Body of pancreas (tissue), 4 donors: ENCODE results near the gene SLC25A21. TPM values are rescaled to one million over a fixed set of nuclear protein-coding genes. Genes with fewer than 3 reads are reported as not detected.

Experiments
- ATAC-seq: fragments of 150-250 bp; one replicate; pipeline ENCODE4 v1.9.1; 2016
- DNase-seq, 4 donors: peaks; one replicate each; pipeline ENCODE4 v3.0.0-alpha.2; 2019
- H3K27ac ChIP-seq, 4 donors: fragments of 200-600 bp; sonication (generic); 1 replicate in 3 of 4; 2 replicates in 1 of 4; pipeline versions ENCODE4 v1.5.1 to v1.6.1; 2016 to 2019; ENCODE audit warnings: mild to moderate bottlenecking in 1 of 4, mixed read lengths in 1 of 4, moderate library complexity in 1 of 4
- H3K27me3 ChIP-seq, 2 donors: fragments of 200-600 bp; sonication (generic); one replicate each; pipeline ENCODE4 v1.6.0; 2016; ENCODE audit warnings: mild to moderate bottlenecking in 1 of 2
- H3K36me3 ChIP-seq, 2 donors: fragments of 200-600 bp; sonication (generic); replicated peaks in 1 of 2; 2 replicates each; pipeline ENCODE4 v1.5.1; 2016; ENCODE audit warnings: low read depth in 2 of 2; ENCODE audit not compliant: insufficient read depth in 1 of 2
- H3K4me1 ChIP-seq: fragments of 200-600 bp; sonication (generic); one replicate; pipeline ENCODE4 v1.6.0; 2016
- H3K4me3 ChIP-seq, 2 donors: fragments of 200-600 bp; sonication (generic); 1 replicate in 1 of 2; 2 replicates in 1 of 2; pipeline ENCODE4 v1.5.1; 2016 to 2019
- H3K9me3 ChIP-seq, 3 donors: fragments of 200-600 bp; sonication (generic); 1 replicate in 2 of 3; 2 replicates in 1 of 3; pipeline ENCODE4 v1.5.1; 2016
- CTCF ChIP-seq, 7 experiments: fragments of 450-650 bp in 4 of 7; fragments of 200-600 bp in 3 of 7; sonication (generic) in 3 of 7; IDR thresholded peaks; one replicate each; pipeline ENCODE4 v1.5.1; 2016 to 2019; ENCODE audit warnings: antibody characterized with exemption in 7 of 7
- POLR2A ChIP-seq, 3 donors: fragments of 450-650 bp; IDR thresholded peaks; one replicate each; pipeline ENCODE4 v1.6.1; 2016; ENCODE audit warnings: antibody characterized with exemption in 3 of 3, mild to moderate bottlenecking in 2 of 3
- WGBS, 2 donors: methylation state at CpG; one replicate each; pipeline ENCODE4 v1.1.5; 2017; 5-methylcytosine and 5-hydroxymethylcytosine counted together
- intact Hi-C: fragments of 100-400 bp; cut with DNase I; formaldehyde crosslinking; loops from one replicate; pipeline ENCODE4 v1.15.1; 2023
- total RNA-seq, 2 donors: library from RNA; depleted of rRNA; stranded (reverse); fragments of >200 nt; gene quantifications; one replicate each; pipeline ENCODE4 v1.1.0, GENCODE V29; 2016

The SLC25A21 gene
- total RNA-seq, 2 donors from 2014 or later: not detected

GRCh38 chr14:36820901-36821300 is 351.5 kb downstream of the SLC25A21 start:
- intact Hi-C loops: no loop called here
- Histone ChIP-seq H3K9me3 (no peaks in the 10 kb centered on the region), H3K36me3 (no peaks in the 10 kb centered on the region), H3K4me3 (no peak overlapping the region), H3K27me3 (no peaks in the 10 kb centered on the region), H3K27ac (no peak overlapping the region), H3K4me1 (no peaks in the 10 kb centered on the region)
- TF ChIP-seq POLR2A (IDR thresholded peaks at IDR 0.05) (no peak), CTCF (IDR thresholded peaks at IDR 0.05) (no peak)
- DNase-seq (no peak), ATAC-seq (no peak)
- 60 to 67% methylated on average over 1 of the region's 1 CpG for WGBS, 2 donors

GRCh38 chr14:36820111-36820709 is 352.2 kb downstream of the SLC25A21 start:
- TF ChIP-seq CTCF (IDR thresholded peaks at IDR 0.05) (no peak), POLR2A (IDR thresholded peaks at IDR 0.05) (no peak)
- no peak for ATAC-seq

GRCh38 chr14:36818794-36819384 is 353.5 kb downstream of the SLC25A21 start:
- no peaks in the 10 kb centered on the region for H3K36me3 ChIP-seq
- H3K4me3 ChIP-seq: no peak overlapping the region
- H3K27ac ChIP-seq: no peak overlapping the region
- H3K27me3 ChIP-seq: no peaks in the 10 kb centered on the region
- no peaks in the 10 kb centered on the region for H3K4me1 ChIP-seq
- ATAC-seq: no peak
- no peak for DNase-seq
- TF ChIP-seq POLR2A (IDR thresholded peaks at IDR 0.05) (no peak), CTCF (IDR thresholded peaks at IDR 0.05) (no peak)
- WGBS, 2 donors: 38 to 44% methylated on average over 2 of the region's 2 CpGs
- no peaks in the 10 kb centered on the region for H3K9me3 ChIP-seq
- intact Hi-C loops: no loop called here

More at GRCh38 chr14:36820111-36820709, 352.2 kb downstream of the SLC25A21 start:
- WGBS, 2 donors: 46 to 53% methylated on average over 2 of the region's 2 CpGs
- Histone ChIP-seq H3K9me3 (no peaks in the 10 kb centered on the region), H3K36me3 (no peaks in the 10 kb centered on the region), H3K27ac (no peak overlapping the region), H3K4me3 (no peak overlapping the region), H3K27me3 (no peaks in the 10 kb centered on the region), H3K4me1 (no peaks in the 10 kb centered on the region)
- no peak for DNase-seq
- intact Hi-C loops: no loop called here

- intact Hi-C loops: no loop called here
- DNase-seq (no peak), ATAC-seq (no peak)
- Histone ChIP-seq H3K9me3 (no peaks in the 10 kb centered on the region), H3K36me3 (no peaks in the 10 kb centered on the region), H3K27me3 (no peaks in the 10 kb centered on the region), H3K4me1 (no peaks in the 10 kb centered on the region), H3K27ac (no peak overlapping the region), H3K4me3 (no peak overlapping the region)
- TF ChIP-seq CTCF (IDR thresholded peaks at IDR 0.05): no peak
- TF ChIP-seq POLR2A (IDR thresholded peaks at IDR 0.05): no peak
- WGBS, 2 donors: 64 to 88% methylated on average over 2 of the region's 2 CpGs
Measured at GRCh38 chr14:36818246-36818645, 354.2 kb downstream of the SLC25A21 start.
